ENCODE measurements around the gene MME. TPM values are rescaled to one million over a fixed set of nuclear protein-coding genes. Genes with fewer than 3 reads are reported as not detected.
"Not testable (repeated sequence)": the region's sequence is repeated elsewhere in the genome, so short reads cannot be mapped to it uniquely, and the experiment has no call there.

MME gene
- total RNA-seq, 1 donor from 2014 or later = 54.3 TPM

DNA sequence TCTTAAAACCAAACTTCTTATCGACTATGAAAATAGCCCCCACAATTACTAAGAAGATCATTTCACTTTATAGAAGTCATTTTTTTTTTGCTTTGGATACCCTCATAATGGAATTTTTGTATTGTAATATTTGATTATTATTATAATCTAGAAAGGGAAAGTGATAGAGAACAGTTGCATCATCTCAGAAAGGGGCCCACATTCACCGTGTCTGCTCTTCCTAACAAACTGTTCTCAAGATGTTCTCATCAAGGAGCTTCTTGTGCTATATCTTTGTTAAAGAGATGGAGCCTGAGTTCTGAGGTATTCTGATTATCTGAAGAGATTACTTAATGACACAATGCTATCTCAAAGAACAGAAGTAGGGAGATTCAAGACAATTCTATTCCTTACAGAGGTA is 49.3 kb downstream of the MME start:
- no peak overlapping the region for H3K27ac Mint-ChIP-seq (ENCODE audit: unreplicated experiment)
- no peak for FAIRE-seq
- no peak overlapping the region for H3K4me3 ChIP-seq (ENCODE audit: insufficient read depth, low read depth, low read length)

DNA sequence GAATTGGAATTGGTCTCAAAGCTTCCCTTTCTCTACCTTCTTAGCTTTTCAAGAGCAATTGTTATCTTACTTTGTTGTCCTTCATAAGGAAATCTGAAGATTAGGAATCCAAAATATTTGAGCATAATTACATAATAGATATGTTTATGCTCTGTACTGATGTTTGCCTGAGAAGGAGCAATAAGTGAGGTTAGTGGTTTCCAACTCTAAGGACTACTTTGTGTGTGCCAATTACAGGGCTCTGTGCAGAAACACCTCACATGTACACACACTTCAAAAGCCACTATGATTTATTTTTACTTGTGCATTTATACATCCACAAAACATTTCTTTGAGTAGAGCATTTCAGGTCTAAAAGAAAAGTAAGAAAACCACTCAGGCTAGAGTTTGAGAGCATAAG is 49.9 kb downstream of the MME start:
- FAIRE-seq (no peak), DNase-seq (ENCODE audit: low read depth) (no peak)
- no peak overlapping the region for H3K9ac ChIP-seq (ENCODE audit: low read length)
- H3K4me2 ChIP-seq (ENCODE audit: low read length) = no peak overlapping the region
- H3K4me1 Mint-ChIP-seq (ENCODE audit: low read depth, unreplicated experiment) = peaks cover 17% of the 10 kb centered on the region
- no peak overlapping the region for H3K27ac ChIP-seq (ENCODE audit: low read depth, low read length)
- TF ChIP-seq, protein P1, sequence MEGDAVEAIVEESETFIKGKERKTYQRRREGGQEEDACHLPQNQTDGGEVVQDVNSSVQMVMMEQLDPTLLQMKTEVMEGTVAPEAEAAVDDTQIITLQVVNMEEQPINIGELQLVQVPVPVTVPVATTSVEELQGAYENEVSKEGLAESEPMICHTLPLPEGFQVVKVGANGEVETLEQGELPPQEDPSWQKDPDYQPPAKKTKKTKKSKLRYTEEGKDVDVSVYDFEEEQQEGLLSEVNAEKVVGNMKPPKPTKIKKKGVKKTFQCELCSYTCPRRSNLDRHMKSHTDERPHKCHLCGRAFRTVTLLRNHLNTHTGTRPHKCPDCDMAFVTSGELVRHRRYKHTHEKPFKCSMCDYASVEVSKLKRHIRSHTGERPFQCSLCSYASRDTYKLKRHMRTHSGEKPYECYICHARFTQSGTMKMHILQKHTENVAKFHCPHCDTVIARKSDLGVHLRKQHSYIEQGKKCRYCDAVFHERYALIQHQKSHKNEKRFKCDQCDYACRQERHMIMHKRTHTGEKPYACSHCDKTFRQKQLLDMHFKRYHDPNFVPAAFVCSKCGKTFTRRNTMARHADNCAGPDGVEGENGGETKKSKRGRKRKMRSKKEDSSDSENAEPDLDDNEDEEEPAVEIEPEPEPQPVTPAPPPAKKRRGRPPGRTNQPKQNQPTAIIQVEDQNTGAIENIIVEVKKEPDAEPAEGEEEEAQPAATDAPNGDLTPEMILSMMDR (IDR thresholded peaks at IDR 0.05; ENCODE audit: insufficient read depth, low read depth, low read length) = no peak
- TF ChIP-seq EZH2 (IDR thresholded peaks at IDR 0.05; ENCODE audit: insufficient read depth, low read length) = no peak
- no peaks in the 10 kb centered on the region for H3K9me3 ChIP-seq (ENCODE audit: insufficient read depth, low read depth, low read length)
- H3K27me3 ChIP-seq (ENCODE audit: insufficient read depth, low read length) = no peaks in the 10 kb centered on the region
- no peaks in the 10 kb centered on the region for H3K36me3 ChIP-seq (ENCODE audit: insufficient read depth, low read length)
- no peak overlapping the region for H3K4me3 ChIP-seq (ENCODE audit: insufficient read depth, low read depth, low read length)
- no peaks in the 10 kb centered on the region for H3K9me3 Mint-ChIP-seq (ENCODE audit: unreplicated experiment)
- no peaks in the 10 kb centered on the region for H3K79me2 ChIP-seq (ENCODE audit: insufficient read depth, low read length)
- H3K4me3 Mint-ChIP-seq (ENCODE audit: unreplicated experiment) = no peak overlapping the region
- peaks cover 7% of the 10 kb centered on the region for H3K36me3 Mint-ChIP-seq (ENCODE audit: low read depth, unreplicated experiment)
- H3K4me1 ChIP-seq (ENCODE audit: insufficient read depth, low read length) = no peaks in the 10 kb centered on the region
- no peaks in the 10 kb centered on the region for H4K20me1 ChIP-seq (ENCODE audit: insufficient read depth, low read length)
- no peak overlapping the region for H2AFZ ChIP-seq (ENCODE audit: low read depth, low read length)
- no peak overlapping the region for H3K27ac Mint-ChIP-seq (ENCODE audit: unreplicated experiment)
- H3K27me3 Mint-ChIP-seq (ENCODE audit: low read depth, unreplicated experiment) = no peaks in the 10 kb centered on the region

More for the DNA sequence above, 49.3 kb downstream of the MME start:
- Histone ChIP-seq H3K9ac (ENCODE audit: low read length) (no peak overlapping the region), H3K79me2 (ENCODE audit: insufficient read depth, low read length) (no peaks in the 10 kb centered on the region), H2AFZ (ENCODE audit: low read depth, low read length) (no peak overlapping the region), H3K4me1 (ENCODE audit: insufficient read depth, low read length) (no peaks in the 10 kb centered on the region), H4K20me1 (ENCODE audit: insufficient read depth, low read length) (no peaks in the 10 kb centered on the region), H3K27ac (ENCODE audit: low read depth, low read length) (no peak overlapping the region), H3K36me3 (ENCODE audit: insufficient read depth, low read length) (no peaks in the 10 kb centered on the region), H3K9me3 (ENCODE audit: insufficient read depth, low read depth, low read length) (no peaks in the 10 kb centered on the region), H3K27me3 (ENCODE audit: insufficient read depth, low read length) (no peaks in the 10 kb centered on the region), H3K4me2 (ENCODE audit: low read length) (no peak overlapping the region)
- TF ChIP-seq EZH2 (IDR thresholded peaks at IDR 0.05; ENCODE audit: insufficient read depth, low read length) = no peak
- TF ChIP-seq, protein P1 (IDR thresholded peaks at IDR 0.05; ENCODE audit: insufficient read depth, low read depth, low read length) = no peak
- no peak for DNase-seq (ENCODE audit: low read depth)
- Mint-ChIP-seq H3K9me3 (ENCODE audit: unreplicated experiment) (no peaks in the 10 kb centered on the region), H3K27me3 (ENCODE audit: low read depth, unreplicated experiment) (no peaks in the 10 kb centered on the region), H3K4me1 (ENCODE audit: low read depth, unreplicated experiment) (peaks cover 17% of the 10 kb centered on the region), H3K36me3 (ENCODE audit: low read depth, unreplicated experiment) (peaks cover 7% of the 10 kb centered on the region), H3K4me3 (ENCODE audit: unreplicated experiment) (no peak overlapping the region)

DNA sequence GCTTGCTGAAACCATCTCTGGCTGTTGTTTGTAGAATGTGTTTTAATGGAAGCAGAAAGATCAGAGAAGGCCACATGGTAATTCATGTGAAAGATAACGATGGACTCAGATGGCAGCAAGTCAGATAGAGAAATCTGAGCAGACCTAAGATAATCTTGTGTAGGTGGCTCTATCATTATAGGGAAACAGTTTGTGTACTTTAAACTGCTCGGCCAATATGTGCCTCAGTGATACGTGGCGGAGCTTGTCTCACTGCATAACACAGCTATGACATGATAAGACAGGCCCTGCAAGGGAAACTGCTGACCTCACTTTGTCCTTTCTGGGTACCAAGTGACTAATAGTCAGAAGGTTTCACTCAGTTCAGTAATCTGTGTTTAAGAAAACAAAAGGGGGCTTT is 51.0 kb downstream of the MME start:
- H4K20me1 ChIP-seq (ENCODE audit: insufficient read depth, low read length) = no peaks in the 10 kb centered on the region
- Mint-ChIP-seq H3K27ac (ENCODE audit: unreplicated experiment) (peak overlapping the region; percentile 60), H3K4me3 (ENCODE audit: unreplicated experiment) (no peak overlapping the region), H3K4me1 (ENCODE audit: low read depth, unreplicated experiment) (peaks cover 17% of the 10 kb centered on the region), H3K36me3 (ENCODE audit: low read depth, unreplicated experiment) (peaks cover 9% of the 10 kb centered on the region), H3K27me3 (ENCODE audit: low read depth, unreplicated experiment) (no peaks in the 10 kb centered on the region), H3K9me3 (ENCODE audit: unreplicated experiment) (no peaks in the 10 kb centered on the region)
- H3K4me3 ChIP-seq (ENCODE audit: insufficient read depth, low read depth, low read length) = no peak overlapping the region
- H2AFZ ChIP-seq (ENCODE audit: low read depth, low read length) = no peak overlapping the region
- no peaks in the 10 kb centered on the region for H3K9me3 ChIP-seq (ENCODE audit: insufficient read depth, low read depth, low read length)
- no peak for FAIRE-seq
- H3K79me2 ChIP-seq (ENCODE audit: insufficient read depth, low read length) = no peaks in the 10 kb centered on the region
- no peak overlapping the region for H3K27ac ChIP-seq (ENCODE audit: low read depth, low read length)
- no peaks in the 10 kb centered on the region for H3K36me3 ChIP-seq (ENCODE audit: insufficient read depth, low read length)
- H3K4me2 ChIP-seq (ENCODE audit: low read length) = peak overlapping the region; percentile 12
- no peaks in the 10 kb centered on the region for H3K4me1 ChIP-seq (ENCODE audit: insufficient read depth, low read length)
- H3K27me3 ChIP-seq (ENCODE audit: insufficient read depth, low read length) = no peaks in the 10 kb centered on the region
- DNase-seq (ENCODE audit: low read depth) = peak; percentile 44
- no peak overlapping the region for H3K9ac ChIP-seq (ENCODE audit: low read length)
- no peak for TF ChIP-seq EZH2 (IDR thresholded peaks at IDR 0.05; ENCODE audit: insufficient read depth, low read length)
- TF ChIP-seq, protein P1 (IDR thresholded peaks at IDR 0.05; ENCODE audit: insufficient read depth, low read depth, low read length) = no peak

DNA sequence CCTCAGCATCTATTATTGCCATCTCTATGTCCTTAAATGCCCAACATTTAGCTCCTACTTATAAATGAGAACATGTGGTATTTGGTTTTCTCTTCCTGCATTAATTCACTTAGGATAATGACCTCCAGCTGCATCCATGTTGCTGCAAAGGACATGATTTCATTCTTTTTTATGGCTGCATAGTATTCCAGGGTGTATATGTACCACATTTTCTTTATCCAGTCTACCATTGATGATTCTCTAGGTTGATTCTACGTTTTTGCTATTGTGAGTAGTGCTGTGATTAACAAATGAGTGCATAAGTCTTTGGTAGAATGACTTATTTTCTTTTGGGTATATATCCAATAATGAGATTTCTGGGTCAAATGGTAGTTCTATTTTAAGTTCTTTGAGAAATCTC is 54.2 kb downstream of the MME start:
- not testable (repeated sequence) for H3K36me3 Mint-ChIP-seq (ENCODE audit: low read depth, unreplicated experiment); DNase-seq (ENCODE audit: low read depth)
- H3K4me1 Mint-ChIP-seq (ENCODE audit: low read depth, unreplicated experiment) = peaks cover 17% of the 10 kb centered on the region

More for the DNA sequence above, 54.2 kb downstream of the MME start:
- not testable (repeated sequence) for H3K9ac ChIP-seq (ENCODE audit: low read length); H3K27me3 Mint-ChIP-seq (ENCODE audit: low read depth, unreplicated experiment); H3K4me2 ChIP-seq (ENCODE audit: low read length); H2AFZ ChIP-seq (ENCODE audit: low read depth, low read length); H4K20me1 ChIP-seq (ENCODE audit: insufficient read depth, low read length); H3K27ac ChIP-seq (ENCODE audit: low read depth, low read length); FAIRE-seq; H3K27me3 ChIP-seq (ENCODE audit: insufficient read depth, low read length); H3K27ac Mint-ChIP-seq (ENCODE audit: unreplicated experiment); H3K79me2 ChIP-seq (ENCODE audit: insufficient read depth, low read length); H3K9me3 Mint-ChIP-seq (ENCODE audit: unreplicated experiment); H3K4me3 ChIP-seq (ENCODE audit: insufficient read depth, low read depth, low read length); H3K4me1 ChIP-seq (ENCODE audit: insufficient read depth, low read length); H3K9me3 ChIP-seq (ENCODE audit: insufficient read depth, low read depth, low read length); H3K36me3 ChIP-seq (ENCODE audit: insufficient read depth, low read length); H3K4me3 Mint-ChIP-seq (ENCODE audit: unreplicated experiment)

Data from astrocyte (in vitro differentiated cells and primary cell).